B cell (primary cell): ENCODE measurements around the gene MICAL3. TPM values are rescaled to one million over a fixed set of nuclear protein-coding genes. Genes with fewer than 3 reads are reported as not detected.

Experiments used
- ATAC-seq: fragments of 200-7000 bp; cut with Tn5 transposase; one replicate; pipeline ENCODE4 v1.10.0; 2021; ENCODE audit warnings: low read depth, mild to moderate bottlenecking, moderate number of reproducible peaks, moderate library complexity
- CTCF ChIA-PET: fragments of 350-600 bp; sonication (Branson Sonifier 250); formaldehyde crosslinking; loops from one replicate; lab custom pipeline; 2021; ENCODE audit warnings: antibody characterized with exemption, inconsistent platforms; lab: Charles Lee
- POLR2A ChIA-PET: fragments of 350-600 bp; sonication (Branson Sonifier 250); formaldehyde crosslinking; loops from one replicate; lab custom pipeline; 2021; ENCODE audit warnings: antibody characterized with exemption; lab: Charles Lee
- DNase-seq: peaks from one replicate; pipeline ENCODE4 v3.0.0; 2013
- H2AFZ ChIP-seq: 2 replicates; pipeline ENCODE4 v1.6.1; 2012; ENCODE audit warnings: mild to moderate bottlenecking, low read depth, low read length; ENCODE audit not compliant: insufficient read depth, poor library complexity, severe bottlenecking
- H3K27ac ChIP-seq, 2 donors: 1 replicate in 1 of 2; 2 replicates in 1 of 2; pipeline ENCODE4 v1.5.1; 2012 to 2013; ENCODE audit warnings: low read length in 2 of 2, mild to moderate bottlenecking in 2 of 2, moderate library complexity in 1 of 2
- H3K27me3 ChIP-seq, 4 experiments: fragments of 200-600 bp in 1 of 4; sonication (generic) in 1 of 4; replicated peaks in 1 of 4; 1 replicate in 2 of 4; 2 replicates in 2 of 4; pipeline versions ENCODE4 v1.6.1 to v1.7.0; 2013 to 2016; ENCODE audit warnings: low read length in 3 of 4, mild to moderate bottlenecking in 2 of 4, mixed read lengths in 1 of 4, moderate library complexity in 1 of 4; ENCODE audit not compliant: insufficient read depth in 4 of 4, control insufficient read depth in 3 of 4; ENCODE audit errors: control extremely low read depth in 1 of 4
- H3K36me3 ChIP-seq, 2 experiments: replicated peaks in 1 of 2; 1 replicate in 1 of 2; 2 replicates in 1 of 2; pipeline versions ENCODE4 v1.6.1 to v1.7.1; 2013; ENCODE audit warnings: low read length in 1 of 2; ENCODE audit not compliant: insufficient read depth in 2 of 2, control insufficient read depth in 1 of 2; ENCODE audit errors: control extremely low read depth in 1 of 2, extremely low read depth in 1 of 2
- H3K4me1 ChIP-seq, 2 donors: fragments of 200-600 bp in 1 of 2; sonication (generic) in 1 of 2; 1 replicate in 1 of 2; 2 replicates in 1 of 2; pipeline versions ENCODE4 v1.5.1 to v1.6.1; 2013 to 2017; ENCODE audit warnings: low read length in 2 of 2; ENCODE audit not compliant: control insufficient read depth in 2 of 2, insufficient read depth in 2 of 2
- H3K4me2 ChIP-seq: replicated peaks from 2 replicates; pipeline ENCODE3; 2012; ENCODE audit warnings: mild to moderate bottlenecking, low read depth, low read length; ENCODE audit not compliant: poor library complexity, severe bottlenecking
- H3K4me3 ChIP-seq, 5 experiments: fragments of 200-600 bp in 1 of 5; sonication (generic) in 1 of 5; 1 replicate in 3 of 5; 2 replicates in 2 of 5; pipeline versions ENCODE4 v1.5.1 to v1.7.0; 2011 to 2016; ENCODE audit warnings: low read length in 4 of 5, mild to moderate bottlenecking in 4 of 5, low read depth in 2 of 5, control low read depth in 1 of 5, moderate library complexity in 1 of 5; ENCODE audit not compliant: insufficient read depth in 1 of 5; ENCODE audit errors: control extremely low read depth in 1 of 5, extremely low read depth in 1 of 5
- H3K79me2 ChIP-seq: fragments of 200-600 bp; sonication (generic); one replicate; pipeline ENCODE4 v1.6.0; 2016; ENCODE audit warnings: low read length; ENCODE audit not compliant: control insufficient read depth, insufficient read depth
- H3K9ac ChIP-seq: fragments of 200-600 bp; sonication (generic); 2 replicates; pipeline ENCODE4 v1.6.1; 2017; ENCODE audit warnings: mild to moderate bottlenecking, low read length, moderate library complexity
- H3K9me3 ChIP-seq, 3 donors: one replicate each; pipeline versions ENCODE4 v1.6.1 to v1.7.1; 2013; ENCODE audit warnings: low read length in 2 of 3; ENCODE audit not compliant: control insufficient read depth in 2 of 3, insufficient read depth in 1 of 3; ENCODE audit errors: control extremely low read depth in 1 of 3
- H4K20me1 ChIP-seq: 2 replicates; pipeline ENCODE4 v1.6.0; 2012; ENCODE audit warnings: mild to moderate bottlenecking, low read length; ENCODE audit not compliant: insufficient read depth, control insufficient read depth, poor library complexity, severe bottlenecking
- H3K27ac Mint-ChIP-seq: one replicate; pipeline ENCODE4 v1.8.0; 2021; ENCODE audit warnings: mixed read lengths
- H3K27me3 Mint-ChIP-seq: one replicate; pipeline ENCODE4 v1.8.0; 2021; ENCODE audit warnings: mixed read lengths
- H3K4me1 Mint-ChIP-seq: one replicate; pipeline ENCODE4 v1.8.0; 2021; ENCODE audit warnings: mixed read lengths
- H3K4me3 Mint-ChIP-seq: one replicate; pipeline ENCODE4 v1.8.0; 2021; ENCODE audit warnings: mixed read lengths
- H3K9me3 Mint-ChIP-seq: one replicate; pipeline ENCODE4 v1.8.0; 2022; ENCODE audit warnings: mixed read lengths; ENCODE audit not compliant: insufficient read depth
- CTCF ChIP-seq: fragments of 200-600 bp; IDR thresholded peaks from one replicate; pipeline ENCODE4 v1.8.0; 2022; ENCODE audit warnings: antibody characterized with exemption, mild to moderate bottlenecking
- EZH2 ChIP-seq: IDR thresholded peaks from 2 replicates; pipeline ENCODE4 v1.6.1; 2012; ENCODE audit warnings: borderline replicate concordance, low read depth, mild to moderate bottlenecking, moderate library complexity, low read length; ENCODE audit not compliant: insufficient read depth, poor library complexity, severe bottlenecking
- WGBS: methylation state at CpG from one replicate; pipeline ENCODE4 v1.1.5; 2013; ENCODE audit warnings: missing lambda C conversion rate; ENCODE audit not compliant: insufficient coverage; 5-methylcytosine and 5-hydroxymethylcytosine counted together
- intact Hi-C: fragments of 100-400 bp; cut with micrococcal nuclease; formaldehyde crosslinking; loops from one replicate; pipeline ENCODE4 v1.10.0; 2022
- polyA plus RNA-seq: library from polyadenylated mRNA; depleted of rRNA; stranded (reverse); fragments of >200 nt; gene quantifications from 2 replicates; pipeline ENCODE4 v1.2.3, GENCODE V29; 2012
- total RNA-seq, 2 donors: library from RNA; stranded (reverse); fragments of 120-200 nt in 1 of 2; gene quantifications; 1 replicate in 1 of 2; 2 replicates in 1 of 2; pipeline versions ENCODE4 v1.2.3 to v1.2.4, GENCODE V29; 2013 to 2022

The MICAL3 gene
- total and polyA plus RNA-seq, 2 donors (not counting 1 experiment from before 2014, with no cell fraction given) = 50.5 to 253 TPM

GRCh38 chr22:17858033-17858432, 166.3 kb downstream of the MICAL3 start:
- no peak overlapping the region for H3K4me2 ChIP-seq
- Mint-ChIP-seq H3K4me3 (no peak overlapping the region), H3K9me3 (no peaks in the 10 kb centered on the region), H3K4me1 (no peaks in the 10 kb centered on the region), H3K27ac (no peak overlapping the region), H3K27me3 (no peaks in the 10 kb centered on the region)
- DNase-seq = no peak
- 100% methylated on average over 3 of the region's 11 CpGs for WGBS
- POLR2A ChIA-PET = no interaction called here
- H2AFZ ChIP-seq = no peak overlapping the region
- no peak overlapping the region for H3K9ac ChIP-seq
- CTCF ChIA-PET = interaction anchor here (0.5 kb wide), 1 partner anchor 81 kb away, joined by 3 read pairs; no protein-coding TSS in a partner anchor
- H3K36me3 ChIP-seq = peaks cover 0 to 70% of the 10 kb centered on the region in 2 experiments
- ATAC-seq = no peak
- no peaks in the 10 kb centered on the region for H3K79me2 ChIP-seq
- H3K4me1 ChIP-seq = no peaks in the 10 kb centered on the region
- no peaks in the 10 kb centered on the region for H3K27me3 ChIP-seq
- H3K27ac ChIP-seq = no peak overlapping the region
- TF ChIP-seq CTCF (no peak), EZH2 (no peak)
- intact Hi-C loops = no loop called here
- H3K9me3 ChIP-seq = no peaks in the 10 kb centered on the region
- H3K4me3 ChIP-seq = no peak overlapping the region
- peaks cover 19% of the 10 kb centered on the region for H4K20me1 ChIP-seq

- H3K36me3 ChIP-seq = peaks cover under 1 to 71% of the 10 kb centered on the region in 2 experiments
- no peaks in the 10 kb centered on the region for H3K4me1 ChIP-seq
- no peak overlapping the region for H2AFZ ChIP-seq
- Mint-ChIP-seq H3K9me3 (no peaks in the 10 kb centered on the region), H3K4me1 (no peaks in the 10 kb centered on the region), H3K27ac (no peak overlapping the region), H3K27me3 (no peaks in the 10 kb centered on the region), H3K4me3 (no peak overlapping the region)
- ChIA-PET POLR2A (interaction anchor here (0.9 kb wide), 1 partner anchor 102 kb away, joined by 3 read pairs; no protein-coding TSS in a partner anchor), CTCF (no interaction called here)
- H3K79me2 ChIP-seq = peaks cover 6% of the 10 kb centered on the region
- H3K4me2 ChIP-seq = no peak overlapping the region
- H3K27ac ChIP-seq = no peak overlapping the region
- no peak for DNase-seq
- 98% methylated on average over 10 of the region's 13 CpGs for WGBS
- no peak for ATAC-seq
- H3K9ac ChIP-seq = no peak overlapping the region
- peaks cover 29% of the 10 kb centered on the region for H4K20me1 ChIP-seq
- no peak overlapping the region for H3K4me3 ChIP-seq
- TF ChIP-seq CTCF = no peak
- TF ChIP-seq EZH2 = no peak
- H3K27me3 ChIP-seq = no peaks in the 10 kb centered on the region
- intact Hi-C loops = no loop called here
- H3K9me3 ChIP-seq = no peaks in the 10 kb centered on the region
These were observed 168.6 kb downstream of the MICAL3 start for GRCh38 chr22:17855572-17856290.
